DOHH2 (cell line): Measurements from ENCODE around the gene CCDC177.

ENCODE experiments used
- H3F3A ChIP-seq: fragments of 200-600 bp; sonication (generic), shearing (Covaris generic); 2 replicates; pipeline ENCODE4 v1.6.0; 2016; ENCODE audit warnings: antibody characterized with exemption, mild to moderate bottlenecking; ENCODE audit not compliant: control insufficient read depth, insufficient read depth
- H3K27ac ChIP-seq: fragments of 200-600 bp; sonication (generic); 2 replicates; pipeline ENCODE4 v1.5.1; 2014; ENCODE audit warnings: low read depth, mild to moderate bottlenecking, low read length, moderate library complexity
- H3K27me3 ChIP-seq: fragments of 200-600 bp; sonication (generic); 2 replicates; pipeline ENCODE4 v1.6.1; 2014; ENCODE audit warnings: mild to moderate bottlenecking, low read length, mixed read lengths; ENCODE audit not compliant: control insufficient read depth
- H3K36me3 ChIP-seq: fragments of 200-600 bp; sonication (generic); 2 replicates; pipeline ENCODE4 v1.6.1; 2014; ENCODE audit warnings: mild to moderate bottlenecking, low read length, moderate library complexity, mixed read lengths; ENCODE audit not compliant: control insufficient read depth
- H3K4me1 ChIP-seq: fragments of 200-600 bp; sonication (generic); 2 replicates; pipeline ENCODE4 v1.6.1; 2014; ENCODE audit warnings: mild to moderate bottlenecking, low read length, mixed read lengths; ENCODE audit not compliant: control insufficient read depth
- H3K4me2 ChIP-seq: fragments of 200-600 bp; sonication (generic); 2 replicates; pipeline ENCODE4 v1.6.0; 2014; ENCODE audit warnings: mild to moderate bottlenecking, low read length, moderate library complexity
- H3K4me3 ChIP-seq: fragments of 200-600 bp; sonication (generic); 2 replicates; pipeline ENCODE4 v1.5.1; 2014; ENCODE audit warnings: mild to moderate bottlenecking, low read length, mixed read lengths
- H3K79me2 ChIP-seq: fragments of 200-600 bp; sonication (generic); 2 replicates; pipeline ENCODE4 v1.6.1; 2014; ENCODE audit warnings: mild to moderate bottlenecking, low read length, mixed read lengths; ENCODE audit not compliant: control insufficient read depth
- H3K9me2 ChIP-seq: fragments of 200-600 bp; sonication (generic); replicated peaks from 2 replicates; pipeline ENCODE4 v1.6.1; 2014; ENCODE audit warnings: mild to moderate bottlenecking, low read length, mixed read lengths; ENCODE audit not compliant: control insufficient read depth
- H3K9me3 ChIP-seq: fragments of 200-600 bp; sonication (generic); 2 replicates; pipeline ENCODE4 v1.6.1; 2014; ENCODE audit warnings: antibody characterized with exemption, low read length, mixed read lengths; ENCODE audit not compliant: control insufficient read depth, insufficient read depth
- H4K20me1 ChIP-seq: fragments of 200-600 bp; sonication (generic); 2 replicates; pipeline ENCODE4 v1.6.0; 2014; ENCODE audit warnings: low read depth, mild to moderate bottlenecking, antibody characterized with exemption, low read length, moderate library complexity; ENCODE audit not compliant: control insufficient read depth, insufficient read depth
- CTCF ChIP-seq: fragments of 200-600 bp; sonication (generic); IDR thresholded peaks from one replicate; pipeline ENCODE4 v1.5.1; 2014; ENCODE audit warnings: antibody characterized with exemption, mild to moderate bottlenecking, low read depth, low read length; ENCODE audit not compliant: poor library complexity, severe bottlenecking
- EZH2phosphoT487 ChIP-seq: fragments of 200-600 bp; sonication (generic); IDR thresholded peaks from 2 replicates; pipeline ENCODE4 v1.6.1; 2017; ENCODE audit warnings: borderline replicate concordance, mild to moderate bottlenecking, antibody characterized with exemption, low read length, moderate library complexity, mixed read lengths

The CCDC177 gene

GRCh38 chr14:69560826-69561225 lies 13.8 kb downstream of the CCDC177 start:
- H3K36me3 ChIP-seq = no peaks in the 10 kb centered on the region
- H4K20me1 ChIP-seq = no peaks in the 10 kb centered on the region
- no peaks in the 10 kb centered on the region for H3F3A ChIP-seq
- no peak for TF ChIP-seq CTCF
- no peak for TF ChIP-seq EZH2phosphoT487
- no peak overlapping the region for H3K4me3 ChIP-seq
- no peak overlapping the region for H3K27ac ChIP-seq
- H3K9me3 ChIP-seq = no peaks in the 10 kb centered on the region
- no peaks in the 10 kb centered on the region for H3K79me2 ChIP-seq
- H3K4me2 ChIP-seq = no peak overlapping the region
- H3K27me3 ChIP-seq = peaks cover 19% of the 10 kb centered on the region
- no peaks in the 10 kb centered on the region for H3K4me1 ChIP-seq
- no peaks in the 10 kb centered on the region for H3K9me2 ChIP-seq

GRCh38 chr14:69559581-69560011 lies 15.1 kb downstream of the CCDC177 start:
- H3K4me1 ChIP-seq = no peaks in the 10 kb centered on the region
- TF ChIP-seq EZH2phosphoT487 (no peak), CTCF (no peak)

GRCh38 chr14:69558774-69559173 lies 15.9 kb downstream of the CCDC177 start:
- H3K4me1 ChIP-seq = no peaks in the 10 kb centered on the region
- H3K9me2 ChIP-seq = no peaks in the 10 kb centered on the region
- no peak for TF ChIP-seq CTCF
- no peak for TF ChIP-seq EZH2phosphoT487
- H3K4me2 ChIP-seq = no peak overlapping the region
- H3K27me3 ChIP-seq = peaks cover 16% of the 10 kb centered on the region
- no peak overlapping the region for H3K4me3 ChIP-seq
- H3K9me3 ChIP-seq = no peaks in the 10 kb centered on the region
- H3F3A ChIP-seq = no peaks in the 10 kb centered on the region
- H4K20me1 ChIP-seq = no peaks in the 10 kb centered on the region
- H3K79me2 ChIP-seq = no peaks in the 10 kb centered on the region
- no peaks in the 10 kb centered on the region for H3K36me3 ChIP-seq
- no peak overlapping the region for H3K27ac ChIP-seq

More at GRCh38 chr14:69559581-69560011, 15.1 kb downstream of the CCDC177 start:
- Histone ChIP-seq H3F3A (no peaks in the 10 kb centered on the region), H3K9me2 (no peaks in the 10 kb centered on the region), H3K27ac (no peak overlapping the region), H3K27me3 (peaks cover 16% of the 10 kb centered on the region), H4K20me1 (no peaks in the 10 kb centered on the region), H3K4me3 (no peak overlapping the region), H3K4me2 (no peak overlapping the region), H3K9me3 (no peaks in the 10 kb centered on the region), H3K36me3 (no peaks in the 10 kb centered on the region), H3K79me2 (no peaks in the 10 kb centered on the region)

- no peaks in the 10 kb centered on the region for H3F3A ChIP-seq
- no peak overlapping the region for H3K4me2 ChIP-seq
- H3K27ac ChIP-seq = no peak overlapping the region
- H3K27me3 ChIP-seq = peaks cover 8% of the 10 kb centered on the region
- H3K9me2 ChIP-seq = no peaks in the 10 kb centered on the region
- TF ChIP-seq CTCF (no peak), EZH2phosphoT487 (no peak)
- H3K9me3 ChIP-seq = no peaks in the 10 kb centered on the region
- H4K20me1 ChIP-seq = no peaks in the 10 kb centered on the region
- H3K79me2 ChIP-seq = no peaks in the 10 kb centered on the region
- H3K4me3 ChIP-seq = no peak overlapping the region
- H3K36me3 ChIP-seq = no peaks in the 10 kb centered on the region
- no peaks in the 10 kb centered on the region for H3K4me1 ChIP-seq
Observed at GRCh38 chr14:69554500-69554899, 20.2 kb downstream of the CCDC177 start.
